Activated CD4-positive, alpha-beta T cell treated with anti-CD3 and anti-CD28 coated beads, Interleukin-10, Interleukin-2, amounts not matched to agents 100 ng/mL and 50 ng/mL, durations not matched to agents 16 hours and 8 hours (primary cell): ENCODE measurements around the gene RNF144A.
"Not testable (repeated sequence)": the region's sequence is repeated elsewhere in the genome, so short reads cannot be mapped to it uniquely, and the experiment has no call there.

Source experiments
- DNase-seq: peaks from one replicate; pipeline ENCODE4 v3.0.0-alpha.2; 2020

Gene RNF144A

GRCh38 chr2:6917071-6917760 lies at the start of gene RNF144A:
Gene RNF144A (plus strand): TSS chr2:6917412. CDS start chr2:6996927, 79,515 bp downstream.
- peak; percentile 76 for DNase-seq

GRCh38 chr2:6872394-6872793 lies 44.8 kb upstream of the RNF144A start:
- no peak for DNase-seq

GRCh38 chr2:6874032-6874431 lies 43.2 kb upstream of the RNF144A start:
- no peak for DNase-seq

- DNase-seq, result no peak
Observed at GRCh38 chr2:6876309-6876708, 40.9 kb upstream of the RNF144A start.

- peak; percentile 65 for DNase-seq
Observed at GRCh38 chr2:6877402-6878304, 39.6 kb upstream of the RNF144A start, which contains the start of gene RSAD2. Gene RSAD2 (plus strand): TSS chr2:6877777. CDS start chr2:6877801, 24 bp downstream.

- DNase-seq, result no peak
Observed at GRCh38 chr2:6878549-6878948, 38.7 kb upstream of the RNF144A start.

- no peak for DNase-seq
Observed at GRCh38 chr2:6879011-6879410, 38.2 kb upstream of the RNF144A start.

- peak; percentile 48 for DNase-seq
Observed at GRCh38 chr2:6880200-6880733, 36.9 kb upstream of the RNF144A start.

- DNase-seq, result no peak
Observed at GRCh38 chr2:6881046-6881445, 36.2 kb upstream of the RNF144A start.

- no peak for DNase-seq
Observed at GRCh38 chr2:6881516-6881915, 35.7 kb upstream of the RNF144A start.

- DNase-seq, result no peak
Observed at GRCh38 chr2:6883448-6884122, 33.6 kb upstream of the RNF144A start.

- DNase-seq, result no peak
Observed at GRCh38 chr2:6885551-6885950, 31.7 kb upstream of the RNF144A start.

GRCh38 chr2:6885968-6886367 lies 31.2 kb upstream of the RNF144A start:
- DNase-seq, result no peak

GRCh38 chr2:6887751-6888192 lies 29.4 kb upstream of the RNF144A start:
- DNase-seq, result no peak

GRCh38 chr2:6888724-6889123 lies 28.5 kb upstream of the RNF144A start:
- no peak for DNase-seq

- DNase-seq, result no peak
Observed at GRCh38 chr2:6893876-6894482, 23.2 kb upstream of the RNF144A start.

GRCh38 chr2:6896930-6897759 lies 20.1 kb upstream of the RNF144A start:
- DNase-seq, result peak; percentile 56

- DNase-seq, result not testable (repeated sequence)
Observed at GRCh38 chr2:6902581-6902980, 14.6 kb upstream of the RNF144A start.

- no peak for DNase-seq
Observed at GRCh38 chr2:6905668-6906067, 11.5 kb upstream of the RNF144A start.

GRCh38 chr2:6906165-6906741 lies 11.0 kb upstream of the RNF144A start:
- peak; percentile 81 for DNase-seq

GRCh38 chr2:6908291-6908690 lies 8.9 kb upstream of the RNF144A start:
- DNase-seq, result peak; percentile 53
